Endothelial cell of umbilical vein (primary cell): ENCODE results near the gene PRR19. TPM values are rescaled to one million over a fixed set of nuclear protein-coding genes. Genes with fewer than 3 reads are reported as not detected.

Experiments used
- BruUV-seq: library from RNA; stranded (reverse); fragments of 400-500 nt; replicated peaks from 2 replicates; lab custom pipeline; 2021; lab: Mats Ljungman, UMichigan
- CTCF ChIA-PET: fragments of 300-600, 350-600 bp; sonication (Branson Sonifier 250); formaldehyde crosslinking; loops from one replicate; lab custom pipeline; 2021; ENCODE audit warnings: antibody characterized with exemption, inconsistent platforms; lab: Charles Lee
- POLR2A ChIA-PET: fragments of 300-600, 350-600 bp; sonication (Branson Sonifier 250); formaldehyde crosslinking; loops from one replicate; lab custom pipeline; 2021; ENCODE audit warnings: antibody characterized with exemption, inconsistent platforms; lab: Charles Lee
- DNase-seq: peaks from one replicate; pipeline ENCODE4 v3.0.0-alpha.2; 2011; ENCODE audit warnings: low read depth, low spot score
- FAIRE-seq: peaks from 2 replicates; lab custom pipeline; 2011; peaks lifted over from hg19 to GRCh38; lab: Jason Lieb, UNC
- H2AFZ ChIP-seq: 2 replicates; pipeline ENCODE4 v1.6.0; 2012; ENCODE audit warnings: low read depth, low read length, control low read depth, inconsistent platforms
- H3K27ac ChIP-seq: 2 replicates; pipeline ENCODE4 v1.5.1; 2011; ENCODE audit warnings: low read depth, mild to moderate bottlenecking, control low read depth, low read length, moderate library complexity; ENCODE audit not compliant: insufficient read depth
- H3K27me3 ChIP-seq, 2 experiments: 2 replicates each; pipeline versions ENCODE4 v1.6.0 to v1.6.1; 2011; ENCODE audit warnings: low read length in 2 of 2, mixed read lengths in 1 of 2; ENCODE audit not compliant: control insufficient read depth in 2 of 2, insufficient read depth in 2 of 2
- H3K36me3 ChIP-seq, 2 experiments: 2 replicates in 1 of 2; 3 replicates in 1 of 2; pipeline ENCODE4 v1.5.1; 2011; ENCODE audit warnings: low read length in 2 of 2, mild to moderate bottlenecking in 1 of 2, moderate library complexity in 1 of 2; ENCODE audit not compliant: control insufficient read depth in 2 of 2, insufficient read depth in 2 of 2; ENCODE audit errors: extremely low read depth in 1 of 2
- H3K4me1 ChIP-seq: 3 replicates; pipeline ENCODE4 v1.5.1; 2011; ENCODE audit warnings: mild to moderate bottlenecking, low read length; ENCODE audit not compliant: control insufficient read depth, insufficient read depth; ENCODE audit errors: extremely low read depth
- H3K4me2 ChIP-seq: 2 replicates; pipeline ENCODE4 v1.6.1; 2011; ENCODE audit warnings: low read length, control low read depth, mixed read lengths; ENCODE audit not compliant: insufficient read depth
- H3K4me3 ChIP-seq, 3 experiments: fragments of 200-600 bp in 1 of 3; sonication (generic), shearing (Covaris generic) in 1 of 3; replicated peaks in 1 of 3; 2 replicates each; pipeline ENCODE4 v1.5.1; 2011 to 2016; ENCODE audit warnings: control low read depth in 3 of 3, low read length in 3 of 3, mild to moderate bottlenecking in 2 of 3, inconsistent platforms in 1 of 3, low read depth in 1 of 3, moderate library complexity in 1 of 3; ENCODE audit not compliant: insufficient read depth in 1 of 3
- H3K79me2 ChIP-seq: 2 replicates; pipeline ENCODE4 v1.6.0; 2012; ENCODE audit warnings: low read length, inconsistent platforms; ENCODE audit not compliant: control insufficient read depth, insufficient read depth
- H3K9ac ChIP-seq: replicated peaks from 2 replicates; pipeline ENCODE3; 2011; ENCODE audit warnings: low read length, control low read depth; ENCODE audit not compliant: insufficient read depth; ENCODE audit errors: extremely low read depth
- H3K9me1 ChIP-seq: replicated peaks from 3 replicates; pipeline ENCODE4 v1.6.0; 2011; ENCODE audit warnings: mild to moderate bottlenecking, low read length; ENCODE audit not compliant: control insufficient read depth, insufficient read depth; ENCODE audit errors: extremely low read depth
- H3K9me3 ChIP-seq: replicated peaks from 2 replicates; pipeline ENCODE4 v1.5.1; 2012; ENCODE audit warnings: low read length, inconsistent platforms; ENCODE audit not compliant: control insufficient read depth, insufficient read depth
- H4K20me1 ChIP-seq: replicated peaks from 2 replicates; pipeline ENCODE3; 2011; ENCODE audit warnings: mild to moderate bottlenecking, low read length; ENCODE audit not compliant: control insufficient read depth, insufficient read depth; ENCODE audit errors: extremely low read depth
- CTCF ChIP-seq, 2 donors: IDR thresholded peaks; 1 replicate in 1 of 2; 2 replicates in 1 of 2; pipeline ENCODE4 v1.5.1; 2011; ENCODE audit warnings: low read length in 2 of 2, mild to moderate bottlenecking in 2 of 2, moderate library complexity in 2 of 2, control low read depth in 1 of 2, inconsistent platforms in 1 of 2, low read depth in 1 of 2; ENCODE audit not compliant: insufficient read depth in 1 of 2; ENCODE audit errors: extremely low read depth in 1 of 2
- EZH2 ChIP-seq: IDR thresholded peaks from 2 replicates; pipeline ENCODE4 v1.6.1; 2012; ENCODE audit warnings: borderline replicate concordance, low read depth, mild to moderate bottlenecking, moderate library complexity, low read length, inconsistent platforms; ENCODE audit not compliant: severe bottlenecking
- FOS ChIP-seq: IDR thresholded peaks from 2 replicates; pipeline ENCODE4 v1.6.1; 2011; ENCODE audit warnings: mild to moderate bottlenecking, low read length, moderate library complexity, borderline replicate concordance; ENCODE audit not compliant: insufficient read depth
- GATA2 ChIP-seq: IDR thresholded peaks from 2 replicates; pipeline ENCODE4 v1.7.0; 2011; ENCODE audit warnings: low read depth, mild to moderate bottlenecking, moderate library complexity, mixed read lengths, low read length; ENCODE audit not compliant: insufficient read length, insufficient read depth
- JUN ChIP-seq: IDR thresholded peaks from 2 replicates; pipeline ENCODE4 v1.6.1; 2011; ENCODE audit warnings: borderline replicate concordance, low read depth; ENCODE audit not compliant: insufficient read length, insufficient read depth
- MAX ChIP-seq: IDR thresholded peaks from 2 replicates; pipeline ENCODE4 v1.6.1; 2011; ENCODE audit not compliant: insufficient read depth, insufficient read length
- MYC ChIP-seq: IDR thresholded peaks from one replicate; pipeline ENCODE4 v1.6.1; 2011; ENCODE audit warnings: mild to moderate bottlenecking, low read depth, low read length
- POLR2A ChIP-seq: IDR thresholded peaks from 2 replicates; pipeline ENCODE4 v1.6.1; 2012; ENCODE audit warnings: low read depth, mild to moderate bottlenecking, control low read depth, low read length
- POLR2AphosphoS5 ChIP-seq: IDR thresholded peaks from 2 replicates; pipeline ENCODE4 v1.6.1; 2012; ENCODE audit warnings: low read depth, mild to moderate bottlenecking, control low read depth, low read length, moderate library complexity; ENCODE audit not compliant: insufficient read depth
- dilution Hi-C: fragments of 300-500 bp; cut with MboI; formaldehyde crosslinking; loops from one replicate; pipeline ENCODE4 v1.15.0; 2019; ENCODE audit warnings: low sequenced_read_pairs; ENCODE audit not compliant: extremely low pct_ligation_motif_present
- intact Hi-C: fragments of 100-400 bp; cut with micrococcal nuclease; formaldehyde crosslinking; loops from one replicate; pipeline ENCODE4 v1.10.0; 2022
- polyA plus RNA-seq, 4 experiments: library from polyadenylated mRNA; depleted of rRNA in 3 of 4; stranded (reverse) in 3 of 4; unstranded in 1 of 4; fragments of >200 nt; gene quantifications; 2 replicates each; pipeline versions ENCODE4 v1.2.1 to v1.2.3, GENCODE V29; 2011 to 2012; ENCODE audit warnings: missing spikeins in 1 of 4
- total RNA-seq: library from RNA; stranded (reverse); gene quantifications from 2 replicates; pipeline ENCODE4 v1.2.3, GENCODE V29; 2021

The PRR19 gene
- total and polyA plus RNA-seq, 2 donors (not counting 3 experiments of a cell fraction or from before 2014, with no cell fraction given): 1.0 to 1.4 TPM

- H3K4me3 ChIP-seq: no peak overlapping the region
- ChIA-PET POLR2A (no interaction called here), CTCF (interaction anchor here (0.9 to 2.0 kb wide), 5 partner anchors 10 to 79 kb away, joined by 4 to 7 read pairs (median 5); no protein-coding TSS in a partner anchor)
- BruUV-seq: no TSS peak
- no peak overlapping the region for H3K9ac ChIP-seq
- dilution Hi-C loops: no loop called here
- no peak overlapping the region for H3K4me2 ChIP-seq
- no peak overlapping the region for H3K27ac ChIP-seq
- H3K4me1 ChIP-seq: peaks cover 8% of the 10 kb centered on the region
- DNase-seq (no peak), FAIRE-seq (no peak)
- intact Hi-C loops: no loop called here
- H2AFZ ChIP-seq: no peak overlapping the region
- H4K20me1 ChIP-seq: no peaks in the 10 kb centered on the region
- peaks cover 3% of the 10 kb centered on the region for H3K79me2 ChIP-seq
- peaks cover 19 to 27% of the 10 kb centered on the region in 2 experiments for H3K27me3 ChIP-seq
- no peaks in the 10 kb centered on the region for H3K9me1 ChIP-seq
- TF ChIP-seq EZH2: peak; percentile 95
- TF ChIP-seq FOS: no peak
- TF ChIP-seq MAX: no peak
- no peaks in the 10 kb centered on the region for H3K9me3 ChIP-seq
- no peaks in the 10 kb centered on the region for H3K36me3 ChIP-seq
These were observed 21.5 kb downstream of the PRR19 start for GRCh38 chr19:42323473-42323851.

GRCh38 chr19:42323852-42324654, 22.1 kb downstream of the PRR19 start:
- TF ChIP-seq JUN (no peak), EZH2 (peak; percentile 99), CTCF (IDR thresholded peaks at IDR 0.05; ENCODE audit: extremely low read depth in 1 of 2, insufficient read depth in 1 of 2, low read depth in 1 of 2, low read length in 2 of 2) (peak in 1 of 2 donors; percentile 10), POLR2AphosphoS5 (no peak), GATA2 (no peak), MYC (no peak), FOS (no peak), POLR2A (no peak)
- Histone ChIP-seq H3K4me2 (no peak overlapping the region), H3K27me3 (peaks cover 19 to 27% of the 10 kb centered on the region in 2 experiments), H3K9me1 (no peaks in the 10 kb centered on the region), H3K36me3 (no peaks in the 10 kb centered on the region), H3K4me3 (peak overlapping the region in 1 of 3 experiments; percentile 6), H4K20me1 (no peaks in the 10 kb centered on the region), H3K79me2 (peaks cover 3% of the 10 kb centered on the region), H3K9ac (no peak overlapping the region), H3K4me1 (peaks cover 8% of the 10 kb centered on the region), H3K27ac (no peak overlapping the region), H2AFZ (no peak overlapping the region), H3K9me3 (no peaks in the 10 kb centered on the region)
- POLR2A ChIA-PET: no interaction called here
- no TSS peak for BruUV-seq
- no peak for DNase-seq
- FAIRE-seq: no peak
- intact Hi-C loops (no loop called here), dilution Hi-C loops (no loop called here)
- CTCF ChIA-PET: interaction anchor here (0.9 to 2.0 kb wide), 5 partner anchors 10 to 79 kb away, joined by 4 to 7 read pairs (median 5); no protein-coding TSS in a partner anchor
